HG03097 (cell line): Measurements from ENCODE around the gene RIPOR3.
"Not testable (repeated sequence)": the region's sequence is repeated elsewhere in the genome, so short reads cannot be mapped to it uniquely, and the experiment has no call there.

ENCODE experiments used
- ATAC-seq: cut with Tn5 transposase; IDR thresholded peaks from one replicate; pipeline ENCODE4 v1.9.1; 2021; ENCODE audit not compliant: unreplicated experiment, low FRiP score

RIPOR3 gene

GRCh38 chr20:50724112-50724725 is 32.9 kb upstream of the RIPOR3 start:
- ATAC-seq = no peak

DNA sequence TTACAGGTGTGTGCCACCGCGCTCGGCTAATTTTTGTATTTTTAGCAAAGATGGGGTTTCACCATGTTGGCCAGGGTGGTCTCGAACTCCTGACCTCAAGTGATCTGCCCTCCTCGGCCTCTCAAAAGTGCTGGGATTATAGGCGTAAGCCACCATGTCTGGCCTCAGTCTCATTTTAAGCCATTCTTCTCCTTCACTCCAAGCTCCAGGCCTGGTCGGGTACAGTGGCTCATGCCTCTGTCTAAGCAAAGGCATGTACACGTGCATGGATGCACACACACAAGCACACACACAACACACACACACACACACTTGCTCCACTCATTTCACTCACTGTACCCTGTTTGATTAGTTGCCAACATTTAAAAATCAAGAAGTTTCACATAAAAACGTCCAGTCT is 32.3 kb upstream of the RIPOR3 start:
- ATAC-seq = no peak

DNA sequence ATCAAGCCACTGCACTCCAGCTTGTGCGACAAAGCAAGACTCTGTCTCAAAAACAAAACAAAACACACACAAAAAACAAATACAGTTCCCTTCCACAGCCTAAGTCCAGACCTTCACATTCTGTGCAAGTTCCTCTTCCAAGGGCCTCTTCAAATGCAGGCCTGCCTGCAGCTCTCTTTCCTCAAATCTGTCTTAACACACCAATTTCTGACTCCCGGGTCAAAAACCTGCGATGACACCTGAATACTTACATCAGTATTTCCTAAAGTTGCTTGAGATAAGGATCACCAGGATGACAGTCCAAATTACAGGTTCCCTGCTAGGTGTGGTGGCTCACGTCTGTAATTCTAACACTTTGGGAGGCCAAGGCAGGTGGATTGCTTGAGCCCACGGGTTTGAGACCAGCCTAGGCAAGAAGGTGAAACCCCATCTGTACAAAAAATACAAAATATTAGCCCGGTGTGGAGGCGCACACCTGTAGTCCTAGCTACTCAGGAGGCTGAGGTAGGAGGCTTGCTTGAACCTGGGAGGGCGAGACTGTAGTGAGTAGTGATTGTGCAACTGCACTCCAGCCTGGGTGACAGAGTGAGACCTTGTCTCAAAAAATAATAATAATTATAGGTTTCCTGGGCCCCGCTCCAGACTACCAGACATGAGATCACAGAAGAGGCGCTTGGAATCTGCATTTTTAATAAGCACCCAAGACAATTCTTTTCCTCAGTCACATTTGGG is 31.2 kb upstream of the RIPOR3 start:
- ATAC-seq = no peak

DNA sequence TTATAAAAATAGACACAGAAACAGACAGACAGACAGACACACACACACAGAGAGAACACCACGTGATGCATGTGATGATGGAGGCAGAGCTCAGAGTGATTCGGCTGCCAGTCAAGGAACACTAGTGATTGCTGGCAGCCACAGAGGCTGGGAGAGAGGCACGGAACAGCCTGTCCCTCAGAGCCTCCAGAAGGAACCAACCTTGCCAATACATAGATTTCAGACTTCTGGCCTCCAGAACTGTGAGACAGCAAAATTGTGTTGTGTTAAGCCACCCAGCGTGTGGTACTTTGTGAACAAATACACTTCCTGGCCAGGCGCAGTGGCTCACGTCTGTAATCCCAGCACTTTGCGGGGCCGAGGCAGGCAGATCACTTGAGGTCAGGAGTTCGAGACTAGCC is 30.5 kb upstream of the RIPOR3 start:
- no peak for ATAC-seq

- no peak for ATAC-seq
Observed at GRCh38 chr20:50720582-50720981, 29.2 kb upstream of the RIPOR3 start.

- ATAC-seq = no peak
Observed at GRCh38 chr20:50720026-50720425, 28.7 kb upstream of the RIPOR3 start.

DNA sequence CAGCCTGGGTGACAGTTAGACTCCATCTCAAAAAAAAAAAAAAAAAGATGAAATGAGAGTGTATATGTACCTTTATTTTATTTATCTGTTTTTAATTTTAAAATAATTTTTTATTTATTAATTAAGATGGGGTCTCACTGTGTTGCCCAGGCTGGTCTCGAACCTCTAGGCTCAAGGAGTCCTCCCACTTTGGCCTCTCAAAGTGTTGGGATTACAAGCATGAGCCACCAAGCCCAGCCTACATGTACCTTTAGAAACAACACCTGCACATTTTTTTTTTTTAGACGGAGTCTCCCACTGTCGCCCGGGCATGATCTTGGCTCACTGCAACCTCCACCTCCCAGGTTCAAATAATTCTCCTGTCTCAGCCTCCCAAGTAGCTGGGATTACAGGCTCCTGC is 28.0 kb upstream of the RIPOR3 start:
- no peak for ATAC-seq

- no peak for ATAC-seq
Observed at GRCh38 chr20:50717974-50718761, 26.8 kb upstream of the RIPOR3 start.

DNA sequence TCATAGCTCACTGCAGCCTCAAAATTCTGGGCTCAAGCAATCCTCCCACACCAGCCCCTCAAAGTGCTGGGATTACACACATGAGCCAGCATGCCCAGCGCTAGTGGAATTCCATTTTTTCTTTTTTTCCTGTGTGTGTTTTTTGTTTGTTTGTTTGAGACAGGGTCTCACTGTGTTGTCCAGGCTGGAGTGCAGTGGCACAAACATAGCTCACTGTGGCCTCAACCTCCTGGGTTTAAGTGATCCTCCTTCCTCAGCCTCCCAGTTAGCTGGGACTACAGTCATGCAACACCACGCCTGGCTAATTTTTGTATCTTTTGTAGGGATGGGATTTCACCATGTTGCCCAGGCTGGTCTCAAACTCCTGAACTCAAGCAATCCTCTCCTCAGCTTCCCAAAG is 26.0 kb upstream of the RIPOR3 start:
- no peak for ATAC-seq

- ATAC-seq = no peak
Observed at GRCh38 chr20:50716518-50716917, 25.2 kb upstream of the RIPOR3 start.

GRCh38 chr20:50715694-50716093 is 24.4 kb upstream of the RIPOR3 start:
- ATAC-seq = no peak

DNA sequence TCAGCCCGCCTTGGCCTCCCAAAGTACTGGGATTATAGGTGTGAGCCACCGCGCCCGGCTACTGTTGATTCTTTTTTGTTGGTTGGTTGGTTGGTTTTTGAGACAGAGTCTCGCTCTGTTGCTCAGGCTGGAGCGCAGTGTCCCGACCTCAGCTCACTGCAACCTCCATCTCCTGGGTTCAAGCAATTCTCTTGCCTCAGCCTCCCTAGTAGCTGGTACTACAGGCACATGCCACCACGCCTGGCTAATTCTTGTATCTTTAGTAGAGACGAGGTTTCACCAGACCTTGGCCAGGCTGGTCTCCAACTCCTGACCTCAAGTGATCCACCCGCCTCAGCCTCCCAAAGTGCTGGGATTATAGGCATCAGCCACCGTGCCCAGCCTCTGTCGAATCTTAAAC is 23.1 kb upstream of the RIPOR3 start:
- not testable (repeated sequence) for ATAC-seq

GRCh38 chr20:50713657-50714101 is 22.3 kb upstream of the RIPOR3 start:
- no peak for ATAC-seq

DNA sequence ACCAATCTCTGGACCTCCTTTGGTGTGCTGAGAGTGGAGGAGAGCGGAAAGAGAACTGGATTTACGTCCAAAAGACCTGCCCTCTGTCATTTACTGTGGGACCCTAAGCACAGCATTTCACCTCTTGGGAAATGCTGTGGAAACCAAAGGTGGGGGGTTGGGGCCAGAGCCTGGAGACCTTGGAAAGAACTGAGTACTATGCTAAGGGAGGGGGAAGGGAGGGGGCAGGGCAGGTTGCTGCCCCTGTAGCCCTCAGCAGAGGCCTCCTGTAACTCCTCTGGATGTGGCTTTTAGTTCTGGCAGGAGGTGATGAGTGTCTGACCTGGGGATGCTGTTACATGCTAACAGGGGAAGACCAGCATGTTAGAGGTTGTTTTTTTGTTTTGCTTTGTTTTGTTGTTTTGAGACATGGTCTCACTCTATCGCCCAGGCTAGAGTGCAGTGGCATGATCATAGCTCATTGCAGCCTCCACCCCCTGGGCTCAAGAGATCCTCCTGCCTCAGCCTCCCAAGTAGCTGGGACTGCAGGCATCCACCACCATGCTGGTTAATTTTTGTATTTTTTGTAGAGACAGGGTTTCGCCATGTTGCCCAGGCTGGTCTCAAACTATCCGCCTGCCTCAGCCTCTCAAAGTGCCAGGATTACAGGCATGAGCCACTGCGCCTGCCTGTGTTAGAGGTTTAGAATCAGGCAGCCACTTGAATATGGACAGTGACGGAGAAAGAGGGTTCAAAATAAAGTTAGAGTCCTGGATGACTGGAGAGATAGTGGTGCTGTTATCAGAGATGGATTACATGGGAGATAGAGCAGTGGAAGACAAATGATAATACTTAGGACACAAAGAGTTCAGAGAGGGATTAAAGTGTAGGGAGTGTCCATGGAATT is 21.7 kb upstream of the RIPOR3 start:
- ATAC-seq = no peak

- ATAC-seq = no peak
Observed at GRCh38 chr20:50711113-50711825, 19.9 kb upstream of the RIPOR3 start.

DNA sequence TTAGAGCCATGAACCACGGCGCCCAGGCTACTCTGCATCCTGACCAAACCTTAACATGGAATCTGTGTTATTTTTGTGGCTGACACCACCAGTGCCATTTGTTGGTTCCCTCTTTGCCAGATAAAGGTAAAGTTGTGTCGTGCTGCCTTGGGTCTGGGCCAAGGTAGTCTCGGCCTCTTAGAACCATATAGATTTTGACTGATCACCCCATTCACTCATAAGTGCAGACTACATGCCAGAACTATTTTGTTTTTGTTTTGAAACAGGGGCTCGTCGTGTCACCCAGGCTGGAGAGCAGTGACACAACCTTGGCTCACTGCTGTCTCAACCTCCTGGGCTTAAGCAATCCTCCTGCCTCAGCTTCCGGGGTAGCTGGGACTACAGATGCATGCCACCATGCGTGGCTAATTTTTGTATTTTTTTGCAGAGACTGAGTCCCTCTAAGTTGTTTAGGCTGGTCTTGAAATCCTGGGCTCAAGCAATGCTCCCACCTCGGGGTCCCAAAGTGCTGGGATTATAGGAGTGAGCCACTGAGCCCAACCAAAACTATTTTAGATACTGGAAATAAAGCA is 19.2 kb upstream of the RIPOR3 start:
- no peak for ATAC-seq

DNA sequence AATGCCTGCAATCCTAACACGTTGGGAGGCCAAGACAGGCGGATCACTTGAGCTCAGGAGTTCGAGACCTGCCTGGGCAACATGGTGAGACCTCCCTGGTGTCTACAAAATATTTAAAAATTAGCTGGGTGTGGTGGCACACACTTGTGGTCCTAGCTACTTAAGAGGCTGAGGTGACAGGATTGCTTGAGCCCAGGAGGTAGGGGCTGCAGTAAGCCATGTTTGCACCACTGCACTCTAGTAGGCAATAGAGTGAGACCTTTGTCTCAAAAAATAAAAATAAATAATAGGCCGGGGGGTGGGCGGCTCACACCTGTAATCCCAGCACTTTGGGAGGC is 18.3 kb upstream of the RIPOR3 start:
- no peak for ATAC-seq

DNA sequence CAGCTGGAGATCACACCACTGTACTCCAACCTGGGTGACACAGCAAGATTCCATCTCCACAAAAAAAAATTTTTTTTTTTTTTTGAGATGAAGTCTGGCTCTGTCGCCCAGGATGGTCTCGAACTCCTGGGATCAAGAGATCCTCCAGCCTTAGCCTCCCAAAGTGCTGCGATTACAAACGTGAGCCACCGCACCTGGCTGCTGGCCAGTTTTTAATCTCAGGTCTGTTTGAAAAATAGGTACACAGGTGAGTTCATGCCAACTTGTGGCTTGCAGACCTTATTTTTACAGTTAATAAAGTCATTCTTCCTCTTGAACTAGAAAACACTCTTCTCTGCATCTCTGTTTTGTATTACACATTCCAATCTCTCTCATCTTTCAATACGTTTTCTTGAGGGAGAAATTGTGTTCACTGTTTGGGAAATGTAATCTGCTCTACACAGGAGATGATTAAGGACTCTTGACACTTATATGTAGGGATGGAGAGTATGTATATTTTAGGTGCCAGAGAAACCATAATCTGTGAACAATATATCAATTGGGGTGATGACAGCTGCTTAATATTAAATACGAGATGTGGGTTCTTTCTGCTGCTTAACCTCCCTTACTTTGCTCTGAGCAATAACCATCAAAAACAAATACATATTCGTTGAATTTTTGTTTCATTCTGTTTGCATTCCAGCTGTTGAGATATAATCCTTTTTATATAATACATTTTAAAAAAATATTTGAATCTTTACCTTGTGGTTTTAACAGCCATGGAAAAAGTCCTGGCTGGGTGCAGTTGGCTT is 17.7 kb upstream of the RIPOR3 start:
- no peak for ATAC-seq

- no peak for ATAC-seq
Observed at GRCh38 chr20:50704971-50705370, 13.6 kb upstream of the RIPOR3 start.
